ENCODE measurements around the gene CNDP1. TPM values are rescaled to one million over a fixed set of nuclear protein-coding genes. Genes with fewer than 3 reads are reported as not detected.

The CNDP1 gene
- polyA plus RNA-seq, 1 donor (not counting 4 experiments of a cell fraction or from before 2014, with no cell fraction given) = not detected

DNA sequence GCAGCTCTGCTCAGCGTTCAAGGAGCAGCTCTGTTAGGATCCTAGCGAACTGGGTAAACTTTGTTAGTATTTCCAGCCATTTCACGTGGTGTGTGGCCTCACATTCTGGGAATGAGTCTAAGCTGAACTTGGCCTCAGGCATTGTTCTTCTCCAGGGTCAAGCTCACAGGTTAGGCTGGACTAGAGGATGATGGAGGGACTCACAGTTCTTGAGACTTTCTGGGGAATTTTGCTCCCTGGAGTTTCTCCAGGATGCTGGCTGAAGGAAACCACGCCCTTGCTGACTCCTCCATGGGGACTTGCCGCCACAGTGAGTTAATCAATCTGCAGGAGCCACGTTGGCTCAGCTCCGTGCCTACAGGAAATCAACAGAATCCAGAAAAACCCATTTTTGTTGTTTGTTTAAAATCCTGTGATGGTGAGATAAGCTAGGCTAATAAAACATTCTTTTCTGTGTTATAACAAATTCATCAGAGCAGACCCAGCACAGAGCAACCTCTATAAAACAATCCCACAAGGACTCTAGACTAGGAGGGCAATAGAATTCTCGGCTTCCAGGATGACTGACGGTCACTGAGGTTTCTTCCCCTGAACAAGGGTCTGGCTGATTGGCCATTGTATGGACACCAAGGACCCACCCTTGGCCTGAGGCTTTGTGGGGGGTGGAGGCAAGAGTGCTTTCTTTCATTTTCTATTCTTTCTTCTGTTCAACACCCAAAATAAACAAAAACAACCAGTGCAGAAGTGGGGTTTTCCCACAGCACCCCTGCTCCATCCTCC is 12.6 kb downstream of the CNDP1 start:
- H3K27ac ChIP-seq (ENCODE audit: control insufficient read depth, insufficient read depth, low read length) = no peak overlapping the region
- no peaks in the 10 kb centered on the region for H3K9me1 ChIP-seq (ENCODE audit: control insufficient read depth, extremely low read depth, insufficient read depth, low read length)
- no peak for DNase-seq (ENCODE audit: low read depth, low spot score)
- H3K27me3 ChIP-seq (ENCODE audit: control insufficient read depth, extremely low read depth, insufficient read depth, low read length) = peaks cover 4% of the 10 kb centered on the region
- dilution Hi-C loops (cut with MboI; ENCODE audit: extremely low pct_ligation_motif_present, low sequenced_read_pairs) = no loop called here
- no peaks in the 10 kb centered on the region for H3K36me3 ChIP-seq (ENCODE audit: control insufficient read depth in 2 of 2, extremely low read depth in 1 of 2, insufficient read depth in 2 of 2, low read length in 2 of 2)
- H3K4me3 ChIP-seq (ENCODE audit: control insufficient read depth in 2 of 3, extremely low read depth in 1 of 3, insufficient read depth in 2 of 3, low read depth in 1 of 3, low read length in 3 of 3) = no peak overlapping the region
- H2AFZ ChIP-seq (ENCODE audit: control insufficient read depth, low read length) = no peak overlapping the region
- peaks cover 6% of the 10 kb centered on the region for H3K4me1 ChIP-seq (ENCODE audit: control insufficient read depth, extremely low read depth, insufficient read depth, low read length)
- no peak for TF ChIP-seq EZH2 (IDR thresholded peaks at IDR 0.05; ENCODE audit: low read length)
- TF ChIP-seq, protein P1, sequence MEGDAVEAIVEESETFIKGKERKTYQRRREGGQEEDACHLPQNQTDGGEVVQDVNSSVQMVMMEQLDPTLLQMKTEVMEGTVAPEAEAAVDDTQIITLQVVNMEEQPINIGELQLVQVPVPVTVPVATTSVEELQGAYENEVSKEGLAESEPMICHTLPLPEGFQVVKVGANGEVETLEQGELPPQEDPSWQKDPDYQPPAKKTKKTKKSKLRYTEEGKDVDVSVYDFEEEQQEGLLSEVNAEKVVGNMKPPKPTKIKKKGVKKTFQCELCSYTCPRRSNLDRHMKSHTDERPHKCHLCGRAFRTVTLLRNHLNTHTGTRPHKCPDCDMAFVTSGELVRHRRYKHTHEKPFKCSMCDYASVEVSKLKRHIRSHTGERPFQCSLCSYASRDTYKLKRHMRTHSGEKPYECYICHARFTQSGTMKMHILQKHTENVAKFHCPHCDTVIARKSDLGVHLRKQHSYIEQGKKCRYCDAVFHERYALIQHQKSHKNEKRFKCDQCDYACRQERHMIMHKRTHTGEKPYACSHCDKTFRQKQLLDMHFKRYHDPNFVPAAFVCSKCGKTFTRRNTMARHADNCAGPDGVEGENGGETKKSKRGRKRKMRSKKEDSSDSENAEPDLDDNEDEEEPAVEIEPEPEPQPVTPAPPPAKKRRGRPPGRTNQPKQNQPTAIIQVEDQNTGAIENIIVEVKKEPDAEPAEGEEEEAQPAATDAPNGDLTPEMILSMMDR (optimal IDR thresholded peaks at IDR 0.05 in 1 of 3, IDR thresholded peaks at IDR 0.05 in 1 of 3, conservative IDR thresholded peaks at IDR 0.05 in 1 of 3; ENCODE audit: extremely low read depth in 1 of 3, insufficient read depth in 2 of 3, low read length in 3 of 3) = no peak
- no peak overlapping the region for H3K9ac ChIP-seq (ENCODE audit: control insufficient read depth, extremely low read depth, insufficient read depth, low read length)
- H4K20me1 ChIP-seq (ENCODE audit: control insufficient read depth, extremely low read depth, insufficient read depth, low read length) = no peaks in the 10 kb centered on the region
- H3K79me2 ChIP-seq (ENCODE audit: control insufficient read depth, insufficient read depth, low read length) = no peaks in the 10 kb centered on the region
- no peak for FAIRE-seq
- no peak overlapping the region for H3K4me2 ChIP-seq (ENCODE audit: control insufficient read depth, extremely low read depth, insufficient read depth, low read depth, low read length)
- H3K9me3 ChIP-seq (ENCODE audit: control insufficient read depth, low read depth, low read length) = no peaks in the 10 kb centered on the region

DNA sequence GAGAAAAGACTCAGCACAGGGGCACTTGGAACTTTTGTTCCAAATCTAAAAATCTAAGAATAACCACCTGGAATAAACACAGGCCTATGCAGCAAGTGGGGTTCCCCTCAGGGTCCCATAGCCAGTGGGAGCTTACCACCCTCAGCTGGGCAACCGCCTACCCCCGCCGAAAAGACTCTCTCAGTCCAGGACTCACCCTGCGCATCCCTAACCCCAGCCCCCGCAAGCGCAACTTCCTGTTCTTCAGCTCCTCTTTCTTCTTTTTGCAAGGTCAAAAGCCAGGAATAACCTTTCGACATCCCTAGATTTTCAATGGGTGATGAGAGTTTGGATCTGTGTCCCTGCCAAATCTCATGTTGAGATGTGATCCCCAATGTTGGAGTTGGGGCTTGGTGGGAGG is 13.6 kb downstream of the CNDP1 start:
- H3K27me3 ChIP-seq (ENCODE audit: control insufficient read depth, extremely low read depth, insufficient read depth, low read length) = peaks cover 4% of the 10 kb centered on the region
- no peak overlapping the region for H3K4me3 ChIP-seq (ENCODE audit: control insufficient read depth in 2 of 3, extremely low read depth in 1 of 3, insufficient read depth in 2 of 3, low read depth in 1 of 3, low read length in 3 of 3)
- no peak for FAIRE-seq
- no peak overlapping the region for H3K27ac ChIP-seq (ENCODE audit: control insufficient read depth, insufficient read depth, low read length)
- dilution Hi-C loops (cut with MboI; ENCODE audit: extremely low pct_ligation_motif_present, low sequenced_read_pairs) = no loop called here
- no peaks in the 10 kb centered on the region for H4K20me1 ChIP-seq (ENCODE audit: control insufficient read depth, extremely low read depth, insufficient read depth, low read length)
- no peaks in the 10 kb centered on the region for H3K9me3 ChIP-seq (ENCODE audit: control insufficient read depth, low read depth, low read length)
- H3K79me2 ChIP-seq (ENCODE audit: control insufficient read depth, insufficient read depth, low read length) = no peaks in the 10 kb centered on the region
- no peak overlapping the region for H2AFZ ChIP-seq (ENCODE audit: control insufficient read depth, low read length)
- no peak overlapping the region for H3K4me2 ChIP-seq (ENCODE audit: control insufficient read depth, extremely low read depth, insufficient read depth, low read depth, low read length)
- no peaks in the 10 kb centered on the region for H3K4me1 ChIP-seq (ENCODE audit: control insufficient read depth, extremely low read depth, insufficient read depth, low read length)
- DNase-seq (ENCODE audit: low read depth, low spot score) = no peak
- TF ChIP-seq EZH2 (IDR thresholded peaks at IDR 0.05; ENCODE audit: low read length) = no peak
- H3K9me1 ChIP-seq (ENCODE audit: control insufficient read depth, extremely low read depth, insufficient read depth, low read length) = no peaks in the 10 kb centered on the region
- H3K36me3 ChIP-seq (ENCODE audit: control insufficient read depth in 2 of 2, extremely low read depth in 1 of 2, insufficient read depth in 2 of 2, low read length in 2 of 2) = no peaks in the 10 kb centered on the region
- no peak overlapping the region for H3K9ac ChIP-seq (ENCODE audit: control insufficient read depth, extremely low read depth, insufficient read depth, low read length)
